ENCODE measurements around the gene SNAPC1. TPM values are rescaled to one million over a fixed set of nuclear protein-coding genes. Genes with fewer than 3 reads are reported as not detected.

Gene SNAPC1
- total and polyA plus RNA-seq, 10 of the 15 experiments (the other 5 are each of a cell fraction or from before 2014, with no cell fraction given), result 4.5 to 12.0 (median 7.4) TPM

DNA sequence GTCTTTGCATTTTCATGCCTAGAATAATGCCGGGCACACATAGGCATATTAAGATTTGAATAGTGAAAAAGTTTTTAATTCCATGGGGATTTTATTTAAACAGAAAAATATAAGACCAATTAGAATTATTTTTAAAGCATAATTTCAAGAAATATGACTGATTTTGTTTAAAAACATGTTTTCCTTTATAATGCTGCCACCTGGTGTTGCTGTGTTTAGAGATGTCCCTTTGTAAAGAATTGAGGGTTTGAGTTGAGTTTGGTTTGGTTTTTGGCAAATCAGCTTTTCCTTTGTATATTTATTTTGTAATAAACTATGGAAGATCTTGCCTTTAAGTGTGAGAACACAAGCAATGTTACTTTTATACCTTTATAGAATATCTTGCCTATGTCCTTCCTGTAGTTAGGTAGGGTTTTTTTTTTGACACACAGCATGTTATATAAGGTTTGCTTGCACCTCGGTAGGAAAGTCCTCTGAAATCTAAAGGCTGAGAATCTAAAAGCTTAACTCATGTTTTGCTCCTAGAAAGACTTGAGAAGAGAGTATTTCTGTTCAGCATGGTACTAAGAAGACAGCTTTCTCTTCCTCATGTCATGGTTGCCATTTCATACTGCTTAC, 31.4 kb upstream of the SNAPC1 start (continued):
- TF ChIP-seq, protein P1, sequence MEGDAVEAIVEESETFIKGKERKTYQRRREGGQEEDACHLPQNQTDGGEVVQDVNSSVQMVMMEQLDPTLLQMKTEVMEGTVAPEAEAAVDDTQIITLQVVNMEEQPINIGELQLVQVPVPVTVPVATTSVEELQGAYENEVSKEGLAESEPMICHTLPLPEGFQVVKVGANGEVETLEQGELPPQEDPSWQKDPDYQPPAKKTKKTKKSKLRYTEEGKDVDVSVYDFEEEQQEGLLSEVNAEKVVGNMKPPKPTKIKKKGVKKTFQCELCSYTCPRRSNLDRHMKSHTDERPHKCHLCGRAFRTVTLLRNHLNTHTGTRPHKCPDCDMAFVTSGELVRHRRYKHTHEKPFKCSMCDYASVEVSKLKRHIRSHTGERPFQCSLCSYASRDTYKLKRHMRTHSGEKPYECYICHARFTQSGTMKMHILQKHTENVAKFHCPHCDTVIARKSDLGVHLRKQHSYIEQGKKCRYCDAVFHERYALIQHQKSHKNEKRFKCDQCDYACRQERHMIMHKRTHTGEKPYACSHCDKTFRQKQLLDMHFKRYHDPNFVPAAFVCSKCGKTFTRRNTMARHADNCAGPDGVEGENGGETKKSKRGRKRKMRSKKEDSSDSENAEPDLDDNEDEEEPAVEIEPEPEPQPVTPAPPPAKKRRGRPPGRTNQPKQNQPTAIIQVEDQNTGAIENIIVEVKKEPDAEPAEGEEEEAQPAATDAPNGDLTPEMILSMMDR (IDR thresholded peaks at IDR 0.05 in 2 of 3, conservative IDR thresholded peaks at IDR 0.05 in 1 of 3; ENCODE audit: control insufficient read depth in 2 of 3, extremely low read depth in 1 of 3, insufficient read depth in 1 of 3, low read depth in 3 of 3, low read length in 3 of 3), result peak in 1 of 3 experiments; percentile 25; a peak in 2 of 6 replicates
- no peak for TF ChIP-seq POLR2AphosphoS5 (IDR thresholded peaks at IDR 0.05; ENCODE audit: low read length)
- TF ChIP-seq MEF2A (IDR thresholded peaks at IDR 0.05; ENCODE audit: insufficient read depth, low read depth, low read length), result no peak
- no peak for TF ChIP-seq DPF2 (IDR thresholded peaks at IDR 0.05)
- peak; percentile 36; the same call in 1 of the 2 replicates for TF ChIP-seq SMC3 (IDR thresholded peaks at IDR 0.05; ENCODE audit: borderline replicate concordance, low read length)
- TF ChIP-seq ZNF622 (IDR thresholded peaks at IDR 0.05), result no peak
- no peak for TF ChIP-seq TCF7 (IDR thresholded peaks at IDR 0.05; ENCODE audit: borderline replicate concordance)
- no peak for TF ChIP-seq ZBED1 (IDR thresholded peaks at IDR 0.05; ENCODE audit: borderline replicate concordance)

DNA sequence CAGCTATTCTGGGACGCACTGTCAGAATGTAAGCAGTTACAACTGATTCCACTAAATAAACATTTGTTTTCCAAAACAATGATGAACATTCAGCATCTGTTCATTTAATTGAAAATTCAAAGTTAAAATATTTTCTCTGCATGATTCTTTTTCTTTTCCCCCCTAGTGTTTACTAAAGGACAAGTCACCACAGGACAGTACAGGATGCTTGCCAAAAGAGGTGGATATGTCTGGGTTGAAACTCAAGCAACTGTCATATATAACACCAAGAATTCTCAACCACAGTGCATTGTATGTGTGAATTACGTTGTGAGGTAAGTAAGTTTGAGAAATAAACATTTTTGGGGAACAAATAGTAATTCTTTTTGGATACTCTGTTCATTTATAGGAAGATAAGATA, 28.2 kb upstream of the SNAPC1 start:
- ATAC-seq (0 out of 3 replicates have a peak, but pooled peaks have one; percentile 18), DNase-seq (ENCODE audit: low read depth, low spot score) (no peak), FAIRE-seq (peak; percentile 13)
- BruUV-seq (replicated peaks), result no TSS peak
- ChIA-PET SMC1A (ENCODE audit: uncharacterized antibody, unreplicated experiment) (interaction anchor here (0.6 to 2.9 kb wide), 14 partner anchors 9 to 438 kb away, joined by 3 to 17 read pairs (median 4); no protein-coding TSS in a partner anchor), RAD21 (ENCODE audit: unreplicated experiment) (interaction anchor here (1.4 to 1.5 kb wide), 2 partner anchors 8 to 28 kb away, joined by 3 read pairs; partner anchors contain the start of gene SNAPC1), CTCF (interaction anchor here (1.6 to 3.0 kb wide), 5 partner anchors 11 to 258 kb away, joined by 4 to 20 read pairs (median 10); no protein-coding TSS in a partner anchor), POLR2A (interaction anchor here (0.6 to 1.7 kb wide), 5 partner anchors 8 to 39 kb away, joined by 3 to 5 read pairs (median 4); partner anchors contain the start of gene HIF1A)
- Histone ChIP-seq H3K4me1 (ENCODE audit: control insufficient read depth, insufficient read depth, low read length) (no peaks in the 10 kb centered on the region), H3K36me3 (ENCODE audit: control insufficient read depth in 2 of 2, insufficient read depth in 2 of 2, low read length in 1 of 2) (peaks cover 1 to 41% of the 10 kb centered on the region in 2 experiments), H4K20me1 (ENCODE audit: control insufficient read depth, insufficient read depth) (no peaks in the 10 kb centered on the region; the same call in 1 of the 2 replicates), H3K9me3 (replicated peaks; ENCODE audit: control insufficient read depth, insufficient read depth, low read length) (no peaks in the 10 kb centered on the region), H3K27ac (ENCODE audit: control insufficient read depth, insufficient read depth) (no peak overlapping the region), H3K4me3 (no peak overlapping the region), H3K9ac (ENCODE audit: control insufficient read depth, insufficient read depth, low read length) (no peak overlapping the region), H2AFZ (ENCODE audit: control insufficient read depth, low read depth, low read length) (no peak overlapping the region), H3K79me2 (ENCODE audit: control insufficient read depth, insufficient read depth, low read length) (peaks cover 50% of the 10 kb centered on the region), H3K27me3 (replicated peaks in 1 of 2; ENCODE audit: control insufficient read depth in 2 of 2, insufficient read depth in 2 of 2, low read length in 1 of 2) (no peaks in the 10 kb centered on the region), H3K4me2 (ENCODE audit: control insufficient read depth, insufficient read depth) (no peak overlapping the region)
- in situ Hi-C loops (cut with MboI), result no loop called here
- WGBS (ENCODE audit: insufficient coverage, insufficient replicate concordance, low lambda C conversion rate, missing lambda C conversion rate), result 66% methylated on average over 2 of the region's 2 CpGs
- no peak for TF ChIP-seq POU2F2 (IDR thresholded peaks at IDR 0.05; ENCODE audit: borderline replicate concordance, low read depth, low read length)
- TF ChIP-seq PML (IDR thresholded peaks at IDR 0.05; ENCODE audit: low read length), result no peak
- TF ChIP-seq CHD4 (IDR thresholded peaks at IDR 0.05), result no peak
- intact Hi-C loops (cut with micrococcal nuclease; ENCODE audit: unreplicated experiment), result loop anchor here (5.0 kb wide), 2 partner anchors 257 to 272 kb away; no protein-coding TSS in a partner anchor

Data from GM12878 (cell line).